Left cardiac atrium (tissue), 4 donors: ENCODE data around the gene PLAC1. TPM values are rescaled to one million over a fixed set of nuclear protein-coding genes. Genes with fewer than 3 reads are reported as not detected.
A peak's percentile ranks its signal among the peaks of the same experiment; 100 is the strongest.

Source experiments
- ATAC-seq, 2 donors: fragments of 200-7000 bp; cut with Tn5 transposase; one replicate each; pipeline ENCODE4 v1.9.1; 2020; ENCODE audit warnings: mild to moderate bottlenecking in 2 of 2, moderate library complexity in 2 of 2
- DNase-seq: peaks from one replicate; pipeline ENCODE4 v3.0.0-alpha.2; 2020
- intact Hi-C, 2 donors: fragments of 100-400 bp; cut with DNase I; formaldehyde crosslinking; loops; one replicate each; pipeline versions ENCODE4 v1.14.1 to v1.15.1; 2022 to 2023
- total RNA-seq, 2 donors: library from RNA; stranded (reverse); fragmentation: NEBNext Ultra II Directional; extraction: Animal tissue kit (Norgen Biotek cat#: 25700); gene quantifications; one replicate each; pipeline ENCODE4 v1.2.1, GENCODE V29; 2021
- donor health status: DM: no; HTN: yes; CAD: no.
- donor health status: DM: no; HTN: yes; CAD: no; lungs with severe emphysema.
- donor health status: DM: yes; HTN: yes; CAD: no.
- donor health status: Dilated cardiomyopathy.

Gene PLAC1
- total RNA-seq, 2 donors from 2014 or later: not detected

- ATAC-seq (no peak), DNase-seq (no peak)
- intact Hi-C loops: no loop called here
These were observed 13.8 kb upstream of the PLAC1 start for GRCh38 chrX:134672101-134672500.

- no peak for DNase-seq
- intact Hi-C loops: no loop called here
These were observed 13.0 kb upstream of the PLAC1 start for GRCh38 chrX:134671294-134671693.

GRCh38 chrX:134670134-134670924 is 12.1 kb upstream of the PLAC1 start:
- peak in 1 of 2 donors; percentile 61 for ATAC-seq
- intact Hi-C loops: no loop called here
- no peak for DNase-seq

More at GRCh38 chrX:134671294-134671693, 13.0 kb upstream of the PLAC1 start:
- no peak for ATAC-seq

- peak in 1 of 2 donors; percentile 92 for ATAC-seq
- DNase-seq: peak; percentile 31
- intact Hi-C loops: no loop called here
These were observed 11.3 kb upstream of the PLAC1 start for GRCh38 chrX:134669378-134670098.

- DNase-seq (no peak), ATAC-seq (no peak)
- intact Hi-C loops: no loop called here
These were observed 5.9 kb upstream of the PLAC1 start for GRCh38 chrX:134664202-134664601.

GRCh38 chrX:134661295-134661694 is 3.0 kb upstream of the PLAC1 start:
- ATAC-seq (no peak), DNase-seq (no peak)
- intact Hi-C loops: no loop called here

- intact Hi-C loops: no loop called here
- no peak for DNase-seq
- ATAC-seq: no peak
These were observed 2.4 kb upstream of the PLAC1 start for GRCh38 chrX:134660627-134661026.

- ATAC-seq (no peak), DNase-seq (no peak)
- intact Hi-C loops: no loop called here
These were observed 1.5 kb upstream of the PLAC1 start for GRCh38 chrX:134659761-134660160.

GRCh38 chrX:134658760-134659023 is 421 bp upstream of the PLAC1 start:
- intact Hi-C loops: no loop called here
- ATAC-seq (no peak), DNase-seq (no peak)

- no peak for ATAC-seq
- no peak for DNase-seq
- intact Hi-C loops: no loop called here
These were observed 3.8 kb downstream of the PLAC1 start for GRCh38 chrX:134654398-134655012.

GRCh38 chrX:134653835-134654234 is 4.4 kb downstream of the PLAC1 start:
- ATAC-seq: no peak
- intact Hi-C loops: no loop called here
- DNase-seq: no peak

GRCh38 chrX:134650701-134651100 is 7.6 kb downstream of the PLAC1 start:
- ATAC-seq: no peak
- no peak for DNase-seq
- intact Hi-C loops: no loop called here

GRCh38 chrX:134649770-134650169 is 8.5 kb downstream of the PLAC1 start:
- no peak for ATAC-seq
- intact Hi-C loops: no loop called here
- no peak for DNase-seq

- intact Hi-C loops: no loop called here
- no peak for ATAC-seq
These were observed 10.8 kb downstream of the PLAC1 start for GRCh38 chrX:134647477-134647877.

GRCh38 chrX:134646691-134647090 is 11.6 kb downstream of the PLAC1 start:
- ATAC-seq (peak in 1 of 2 donors; percentile 44), DNase-seq (no peak)
- intact Hi-C loops: no loop called here

More at GRCh38 chrX:134647477-134647877, 10.8 kb downstream of the PLAC1 start:
- DNase-seq: no peak

- DNase-seq (no peak), ATAC-seq (no peak)
- intact Hi-C loops: no loop called here
These were observed 12.2 kb downstream of the PLAC1 start for GRCh38 chrX:134645936-134646543.

GRCh38 chrX:134642386-134642785 is 15.9 kb downstream of the PLAC1 start:
- intact Hi-C loops: no loop called here
- ATAC-seq (peak in 1 of 2 donors; percentile 38), DNase-seq (no peak)

GRCh38 chrX:134641346-134641745 is 16.9 kb downstream of the PLAC1 start:
- DNase-seq (no peak), ATAC-seq (no peak)
- intact Hi-C loops: no loop called here

GRCh38 chrX:134640914-134641313 is 17.4 kb downstream of the PLAC1 start:
- ATAC-seq (no peak), DNase-seq (no peak)
- intact Hi-C loops: no loop called here

GRCh38 chrX:134636851-134637250 is 21.4 kb downstream of the PLAC1 start:
- intact Hi-C loops: no loop called here
- no peak for DNase-seq
- ATAC-seq: no peak
